NCI-H146 treated with DMSO at 0.1 percent for 48 hours (cell line): ENCODE results near the gene SUSD4.
"Not testable (repeated sequence)": the region's sequence is repeated elsewhere in the genome, so short reads cannot be mapped to it uniquely, and the experiment has no call there.

Experiments used
- DNase-seq: peaks from one replicate; lab custom pipeline; 2025; ENCODE audit not compliant: unreplicated experiment; lab: John Stamatoyannopoulos, UW

SUSD4 gene

DNA sequence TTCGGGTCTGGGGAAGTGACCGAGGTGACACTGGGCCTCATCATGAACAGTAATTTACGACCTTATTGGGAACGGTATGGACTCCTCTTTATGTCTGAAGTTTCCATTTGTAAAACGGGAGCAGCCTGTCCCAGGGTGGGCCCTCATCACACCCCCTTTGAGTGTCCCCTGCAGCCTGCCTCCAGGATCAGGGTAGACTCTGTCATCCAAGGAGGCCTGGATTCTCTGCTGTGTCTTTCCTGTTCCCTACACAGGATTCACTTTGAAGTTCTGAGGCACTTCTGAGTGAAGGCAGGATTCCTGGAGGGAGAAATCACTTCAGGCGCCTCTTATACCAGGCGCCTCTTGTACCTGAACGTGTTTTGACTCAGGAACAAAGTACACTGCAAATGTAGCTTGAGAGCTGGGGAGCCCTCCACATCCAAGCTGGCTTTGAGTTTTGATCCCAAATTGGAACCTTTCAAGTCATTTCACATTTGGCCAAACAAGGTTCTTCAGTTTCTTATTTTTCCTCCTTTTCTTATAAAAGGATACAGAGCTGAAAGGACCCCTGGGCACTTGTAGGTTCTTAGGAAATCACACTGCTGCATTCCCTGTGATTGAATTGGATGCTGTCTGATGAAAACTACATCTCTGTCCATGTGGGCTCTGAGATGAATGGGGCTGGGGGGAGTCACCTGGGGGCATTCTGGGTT, 106.0 kb downstream of the SUSD4 start:
- DNase-seq: no peak

DNA sequence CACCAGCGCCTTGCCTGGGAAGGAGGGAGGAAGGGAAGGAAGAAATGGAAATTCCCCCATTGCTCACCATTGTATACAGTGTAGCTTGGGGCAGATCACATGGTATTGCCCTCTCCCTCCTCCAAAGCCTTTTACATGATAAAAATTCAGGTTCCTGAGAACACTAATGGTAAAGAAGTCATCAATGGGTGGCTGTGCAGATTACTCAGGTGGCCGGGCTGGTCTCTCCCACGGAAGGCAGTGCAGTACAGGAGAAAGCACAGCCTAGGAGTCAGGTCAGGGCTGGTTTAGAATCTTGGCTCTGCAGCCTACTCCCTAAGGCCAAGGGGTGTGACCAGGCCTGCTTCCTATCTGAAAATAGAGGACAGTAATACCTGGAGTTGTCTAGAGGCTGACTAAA, 107.9 kb downstream of the SUSD4 start:
- no peak for DNase-seq

DNA sequence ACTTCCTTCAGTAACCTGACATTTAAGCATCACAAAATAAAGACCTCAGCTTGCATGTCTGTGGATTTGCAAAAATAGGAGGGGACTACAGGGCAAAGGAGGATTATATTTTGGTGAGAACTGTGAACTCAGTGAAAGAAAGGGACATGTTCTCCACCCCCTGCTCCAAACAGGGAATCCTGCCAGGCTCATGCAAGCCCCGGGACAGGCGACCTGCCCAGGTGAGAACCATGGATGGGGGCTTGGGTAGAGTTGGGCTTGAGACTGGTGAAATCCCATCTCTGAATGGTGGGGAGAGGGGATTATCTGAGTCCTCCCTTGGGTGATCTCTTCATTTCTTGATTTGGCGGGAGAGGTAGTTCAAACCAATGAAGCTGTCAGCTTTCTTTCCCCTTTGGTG, 110.1 kb downstream of the SUSD4 start:
- no peak for DNase-seq

GRCh38 chr1:223251387-223251786, 112.6 kb downstream of the SUSD4 start:
- DNase-seq: not testable (repeated sequence)

- no peak for DNase-seq
Measured at GRCh38 chr1:223250632-223251015, 113.4 kb downstream of the SUSD4 start.

DNA sequence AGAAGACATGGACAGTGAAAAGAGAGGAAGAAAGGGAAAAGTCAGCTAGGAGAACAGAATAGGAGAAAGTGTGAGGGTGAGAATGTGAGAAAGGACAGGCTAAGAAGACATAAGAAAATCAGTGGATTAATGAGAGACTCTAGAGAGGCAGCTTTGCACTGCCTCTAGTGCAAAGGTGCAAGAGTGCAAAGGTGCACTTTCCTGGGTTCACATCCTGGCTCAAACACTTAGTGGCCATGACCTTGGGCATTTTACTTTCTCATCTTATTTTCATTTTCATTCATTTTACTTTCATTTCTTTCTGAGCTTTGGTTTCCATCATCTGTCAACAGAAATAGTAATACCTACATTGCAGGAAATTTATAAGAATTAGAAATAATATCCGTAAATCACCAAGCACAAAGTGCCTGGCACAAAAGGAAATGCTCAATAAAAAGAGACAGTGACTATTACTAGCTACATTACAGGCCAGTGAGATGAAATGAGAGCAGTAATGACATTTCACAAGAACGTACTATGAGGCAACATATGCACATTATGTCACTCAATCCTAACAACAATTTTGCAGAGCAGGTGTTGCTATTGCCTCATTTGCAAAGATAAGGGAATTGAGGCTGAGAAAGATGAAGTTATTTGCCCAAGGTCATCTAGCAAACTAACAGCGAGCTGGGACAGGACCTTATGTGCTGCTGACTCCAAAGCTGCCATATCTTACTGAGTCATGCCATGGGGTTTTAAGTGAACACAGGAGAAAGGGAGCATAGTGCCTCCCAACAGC, 113.9 kb downstream of the SUSD4 start:
- DNase-seq: no peak

DNA sequence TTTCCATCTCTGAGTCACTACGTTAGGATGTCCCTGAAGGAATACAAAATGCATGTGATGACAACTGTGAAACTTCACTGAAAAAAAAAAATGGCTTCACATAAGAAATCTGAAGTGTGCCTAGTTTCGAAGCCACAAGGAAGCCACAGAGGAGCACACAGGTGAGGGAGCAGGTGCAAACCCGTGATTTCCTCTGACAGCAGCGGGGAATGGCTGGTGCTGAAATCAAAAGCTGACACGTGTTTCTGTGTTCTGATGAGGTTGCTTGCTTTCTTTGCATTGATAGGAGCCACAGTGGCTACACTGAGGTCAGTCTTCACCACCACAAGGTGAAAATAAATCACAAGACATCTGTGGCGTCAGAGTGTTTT, 115.2 kb downstream of the SUSD4 start:
- DNase-seq: no peak

DNA sequence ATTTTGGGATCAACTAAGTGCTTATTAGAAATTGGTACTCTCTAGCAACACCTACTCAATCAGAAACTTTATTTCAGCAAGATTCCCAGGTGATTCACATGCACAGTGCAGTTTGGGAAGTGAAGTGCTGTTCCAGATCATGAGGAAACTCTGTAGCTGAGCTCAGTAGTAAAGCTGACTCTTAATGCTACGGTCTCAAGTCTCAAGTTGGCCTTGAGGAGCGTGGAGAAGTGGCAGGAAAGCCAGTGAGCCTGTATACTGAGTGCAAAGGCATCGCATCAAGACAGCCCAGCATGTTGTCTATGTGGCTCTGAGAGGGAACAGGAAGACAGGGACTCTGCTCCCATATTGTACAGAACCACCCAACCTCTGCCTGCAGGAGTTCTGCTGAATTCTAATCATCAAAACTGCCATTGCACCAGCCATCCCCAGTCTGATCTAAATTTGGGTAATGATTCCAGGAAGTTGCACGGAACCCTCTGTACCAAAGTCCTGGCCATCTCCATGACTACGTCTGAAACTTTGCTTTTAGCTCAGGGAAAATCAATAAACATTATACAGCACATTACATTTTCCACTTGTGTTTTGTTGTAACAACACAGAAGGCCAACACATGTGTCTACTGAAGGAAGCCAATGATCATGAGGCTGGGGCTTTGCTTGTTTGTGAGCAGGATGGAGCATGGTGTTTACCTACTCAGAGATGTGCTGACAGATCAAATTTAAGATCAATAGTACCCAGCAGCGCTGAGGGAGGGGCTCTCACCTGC, 115.8 kb downstream of the SUSD4 start:
- no peak for DNase-seq

GRCh38 chr1:223246476-223247112, 117.4 kb downstream of the SUSD4 start:
- DNase-seq: no peak

DNA sequence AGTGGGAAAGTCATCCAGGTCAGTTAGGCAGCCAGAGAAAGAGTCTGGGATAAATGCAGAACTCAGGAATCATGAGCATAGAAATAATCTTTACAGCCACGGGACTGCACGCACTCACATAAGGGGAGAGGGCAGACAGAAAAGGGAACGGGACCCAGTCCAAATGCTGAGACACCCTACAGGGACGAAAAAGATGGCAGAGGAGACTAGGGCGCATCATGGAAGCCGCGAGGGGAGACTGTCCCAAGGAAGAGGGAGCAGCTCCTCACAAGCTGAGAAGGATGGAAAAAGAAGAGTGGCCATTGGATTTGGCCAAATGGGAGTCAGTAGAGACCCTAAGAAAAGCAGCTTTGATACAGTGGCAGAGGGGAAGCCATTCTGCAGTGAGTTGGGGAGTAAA, 118.0 kb downstream of the SUSD4 start:
- DNase-seq: no peak

DNA sequence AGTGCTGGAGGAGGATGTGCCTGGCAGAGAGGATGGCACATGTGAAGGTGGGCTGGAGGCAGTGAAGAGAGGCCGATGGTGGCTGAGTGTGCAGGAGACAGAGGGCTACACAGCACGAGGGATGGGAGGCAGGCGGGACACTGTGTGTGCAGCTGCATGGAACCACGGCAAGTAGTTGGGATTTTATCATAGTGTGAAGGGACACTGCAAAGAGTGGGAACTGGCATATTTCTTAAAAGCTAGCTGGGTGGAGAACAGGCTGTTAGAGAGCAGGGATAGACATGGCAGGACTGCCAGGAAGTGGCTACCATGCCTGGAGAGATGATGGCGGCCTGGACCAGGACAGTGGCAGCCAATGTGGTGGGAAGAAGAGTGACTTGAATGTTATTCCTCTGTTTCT, 118.6 kb downstream of the SUSD4 start:
- no peak for DNase-seq

DNA sequence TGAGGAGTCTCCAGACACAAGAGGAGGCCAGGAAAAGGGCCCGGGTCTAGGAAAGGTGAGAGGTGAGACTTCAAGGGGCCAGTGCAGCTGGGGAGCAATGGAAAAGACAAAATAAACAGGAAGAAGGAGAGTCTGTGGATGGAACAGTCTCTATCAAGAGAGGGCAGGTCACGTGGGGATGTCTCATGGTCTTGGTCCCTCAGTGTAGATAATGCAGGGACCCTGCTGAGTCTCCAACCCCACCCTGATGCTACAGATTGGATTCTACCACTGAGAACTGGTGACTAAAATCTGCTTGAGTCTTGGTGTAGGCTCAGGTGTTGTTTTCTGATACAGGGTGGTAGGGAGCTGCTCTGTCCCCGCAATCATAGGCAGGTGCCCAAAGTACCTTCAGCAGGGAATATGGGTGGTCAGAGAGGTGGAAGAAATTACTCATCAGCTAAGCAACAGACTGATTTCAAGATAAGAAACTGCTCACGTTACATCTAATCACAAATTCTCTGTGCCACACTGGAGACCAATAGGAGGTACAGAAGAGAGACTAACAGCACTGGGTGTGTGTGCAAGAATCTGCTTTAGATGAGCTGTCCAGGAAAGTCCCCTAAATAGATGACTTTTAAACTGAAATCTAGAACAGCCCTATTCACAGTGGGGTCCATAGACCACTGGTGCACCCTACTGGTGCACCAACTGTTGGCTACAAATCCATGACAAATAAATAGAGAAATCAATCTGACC, 119.4 kb downstream of the SUSD4 start:
- DNase-seq: no peak

- no peak for DNase-seq
Measured at GRCh38 chr1:223243441-223244050, 120.4 kb downstream of the SUSD4 start.

- DNase-seq: no peak
Measured at GRCh38 chr1:223242971-223243370, 121.0 kb downstream of the SUSD4 start.

- no peak for DNase-seq
Measured at GRCh38 chr1:223242382-223242955, 121.5 kb downstream of the SUSD4 start.

DNA sequence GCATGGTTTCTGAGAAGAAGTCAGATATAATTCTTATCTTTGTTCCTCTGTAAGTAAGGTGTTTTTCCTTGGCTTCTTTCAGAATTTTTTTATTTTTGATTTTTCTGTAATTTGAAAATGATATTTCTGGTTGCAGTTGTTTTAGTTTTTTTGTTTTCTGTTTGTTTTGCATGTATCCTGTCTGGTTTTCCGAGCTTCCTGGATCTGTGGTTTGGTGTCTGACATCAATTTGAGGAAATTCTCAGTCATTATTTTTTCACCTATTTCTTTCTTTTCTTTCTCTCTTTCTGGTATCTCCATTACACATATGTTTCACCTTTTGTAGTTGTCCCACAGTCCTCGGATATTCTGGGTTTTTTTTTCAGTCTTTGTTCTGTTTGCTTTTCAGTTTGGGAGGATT, 123.9 kb downstream of the SUSD4 start:
- DNase-seq: no peak

GRCh38 chr1:223235091-223235490, 128.9 kb downstream of the SUSD4 start:
- no peak for DNase-seq

GRCh38 chr1:223234534-223234933, 129.4 kb downstream of the SUSD4 start:
- DNase-seq: no peak

- DNase-seq: no peak
Measured at GRCh38 chr1:223234170-223234514, 129.8 kb downstream of the SUSD4 start.
